Measurements from ENCODE around the gene SERPINB7.
"Not testable (repeated sequence)": the region's sequence is repeated elsewhere in the genome, so short reads cannot be mapped to it uniquely, and the experiment has no call there.

Gene SERPINB7, protein sequence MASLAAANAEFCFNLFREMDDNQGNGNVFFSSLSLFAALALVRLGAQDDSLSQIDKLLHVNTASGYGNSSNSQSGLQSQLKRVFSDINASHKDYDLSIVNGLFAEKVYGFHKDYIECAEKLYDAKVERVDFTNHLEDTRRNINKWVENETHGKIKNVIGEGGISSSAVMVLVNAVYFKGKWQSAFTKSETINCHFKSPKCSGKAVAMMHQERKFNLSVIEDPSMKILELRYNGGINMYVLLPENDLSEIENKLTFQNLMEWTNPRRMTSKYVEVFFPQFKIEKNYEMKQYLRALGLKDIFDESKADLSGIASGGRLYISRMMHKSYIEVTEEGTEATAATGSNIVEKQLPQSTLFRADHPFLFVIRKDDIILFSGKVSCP

DNA sequence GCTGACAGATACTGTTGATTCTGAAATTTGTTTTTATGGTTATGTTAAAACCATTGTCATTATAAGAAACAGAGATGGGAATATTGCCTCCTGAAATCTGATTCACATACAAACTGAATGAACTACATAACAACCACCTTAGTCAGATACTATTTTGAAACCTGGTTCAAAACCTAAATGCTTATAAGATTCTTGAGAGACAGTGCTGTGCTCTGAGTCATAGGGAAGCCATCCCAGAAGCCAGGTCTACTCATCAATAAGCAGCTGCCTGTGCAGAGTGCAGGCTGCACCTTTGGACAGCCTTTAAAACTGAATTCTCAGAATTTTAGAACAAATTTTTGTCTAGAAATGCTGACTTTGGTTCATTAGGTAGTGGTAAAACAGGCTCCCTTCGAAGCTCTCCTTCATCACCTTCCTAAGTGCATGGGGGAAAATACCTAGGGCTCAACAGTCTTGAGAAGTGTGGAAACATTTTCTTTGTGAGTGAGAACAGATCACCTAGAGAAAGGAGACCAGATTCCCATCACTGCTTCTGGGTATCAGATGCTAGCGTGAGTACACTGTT lies at the start of gene SERPINB7:
TSS of gene SERPINB7 (plus strand) at position 253 of the 565 bp plus-strand sequence. CDS start 6,955 bp downstream, outside the sequence.
- DNase-seq (ENCODE audit: low read depth), result no peak

DNA sequence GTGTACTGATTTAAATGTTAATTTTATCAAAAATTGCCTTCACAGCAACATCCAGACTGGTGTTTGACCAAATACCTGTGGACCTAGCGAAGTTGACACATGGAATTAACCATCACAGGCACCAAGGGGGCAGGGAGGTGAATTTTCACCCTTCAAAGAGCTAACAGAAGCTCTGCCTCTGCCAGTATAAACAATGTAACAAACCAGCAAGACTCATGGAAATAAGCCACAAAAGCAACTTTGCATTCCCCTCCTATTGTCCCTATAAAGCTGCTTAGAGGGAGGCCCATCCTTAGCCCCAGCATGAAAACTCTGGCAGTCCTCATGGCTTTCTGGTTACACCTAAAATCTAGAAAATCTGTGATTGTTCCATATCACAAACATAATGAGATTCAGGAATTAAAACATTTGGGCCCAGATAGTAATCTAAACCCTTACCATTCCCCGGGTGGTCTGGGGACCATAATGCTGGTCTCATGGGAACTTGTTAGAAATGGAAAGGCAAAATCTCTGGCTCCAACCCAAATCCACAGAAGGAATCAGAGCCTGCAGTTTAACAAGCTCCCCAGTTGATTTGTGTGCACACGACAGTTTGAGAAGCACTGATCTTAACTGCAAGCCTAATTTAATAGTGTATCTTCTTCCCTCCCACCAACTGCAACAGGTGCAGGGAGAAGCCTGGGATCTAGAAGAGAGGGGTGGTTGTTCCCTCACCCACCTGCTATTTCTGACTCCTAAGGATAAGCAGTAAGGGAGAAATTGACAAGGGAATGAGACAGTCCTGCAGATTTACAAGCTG lies 49.3 kb upstream of the SERPINB7 start:
- DNase-seq (ENCODE audit: low read depth), result no peak

GRCh38 chr18:63730773-63731172 lies 44.4 kb upstream of the SERPINB7 start:
- DNase-seq (ENCODE audit: low read depth), result no peak

GRCh38 chr18:63731215-63731614 lies 44.0 kb upstream of the SERPINB7 start:
- no peak for DNase-seq (ENCODE audit: low read depth)

- DNase-seq (ENCODE audit: low read depth), result no peak
Measured at GRCh38 chr18:63736876-63737275, 38.3 kb upstream of the SERPINB7 start.

- no peak for DNase-seq (ENCODE audit: low read depth)
Measured at GRCh38 chr18:63741769-63742168, 33.4 kb upstream of the SERPINB7 start.

- no peak for DNase-seq (ENCODE audit: low read depth)
Measured at GRCh38 chr18:63747006-63747405, 28.2 kb upstream of the SERPINB7 start.

DNA sequence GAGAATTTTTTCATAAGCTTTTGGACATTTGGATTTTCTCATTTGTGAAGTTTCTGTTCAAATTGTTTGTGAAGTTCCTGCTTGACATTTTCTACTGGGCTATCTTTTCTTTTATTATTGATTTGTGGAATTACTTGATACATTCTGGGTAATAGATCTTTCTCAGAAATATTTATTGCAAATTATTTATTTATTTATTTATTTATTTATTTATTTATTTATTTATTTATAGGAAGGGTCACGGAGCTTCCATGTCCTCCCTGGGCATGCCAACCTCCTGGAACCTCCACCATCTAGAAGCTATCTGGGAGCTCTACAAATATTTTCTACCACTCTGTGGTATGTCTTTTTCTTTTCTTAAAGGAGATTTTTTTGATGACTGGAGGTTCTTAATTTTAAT lies 25.7 kb upstream of the SERPINB7 start:
- DNase-seq (ENCODE audit: low read depth), result no peak

DNA sequence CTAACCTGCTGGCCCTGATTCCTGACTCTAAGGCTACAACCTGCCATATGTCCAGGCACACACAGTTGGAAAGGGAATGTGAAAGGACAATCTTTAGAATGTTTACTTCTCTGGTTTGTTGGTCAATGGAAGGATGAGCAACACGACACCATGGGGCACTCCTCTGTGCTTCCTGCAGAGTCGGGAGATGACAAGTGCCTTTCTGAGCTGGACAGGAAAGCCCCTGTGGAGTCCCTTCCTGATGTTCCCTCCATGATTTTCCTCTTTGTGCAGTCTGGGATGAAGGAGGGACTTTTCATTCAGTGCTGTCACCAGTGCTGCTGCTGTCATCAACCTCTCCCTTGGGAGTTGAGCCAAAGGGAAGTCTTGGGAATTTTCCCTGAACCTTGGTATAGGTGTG lies 22.6 kb upstream of the SERPINB7 start:
- no peak for DNase-seq (ENCODE audit: low read depth)

DNA sequence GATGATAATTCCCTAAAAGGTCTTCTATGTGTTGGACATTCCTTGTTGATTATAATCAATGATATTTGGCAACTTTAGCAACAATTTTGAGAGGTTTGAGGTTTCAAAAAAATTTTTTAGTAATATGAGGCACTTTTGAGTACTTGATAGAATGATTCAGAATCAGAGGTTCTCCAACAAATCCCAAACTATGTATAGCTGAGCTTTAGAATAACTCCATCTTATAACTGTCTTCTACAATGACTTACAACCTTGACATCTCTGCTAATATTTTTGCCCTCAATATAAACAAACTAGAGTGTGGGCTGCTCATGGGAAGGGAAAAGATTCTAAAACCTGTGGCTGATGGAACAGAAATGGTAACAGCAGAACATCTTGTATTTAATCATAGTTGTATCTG lies 21.5 kb upstream of the SERPINB7 start:
- no peak for DNase-seq (ENCODE audit: low read depth)

DNA sequence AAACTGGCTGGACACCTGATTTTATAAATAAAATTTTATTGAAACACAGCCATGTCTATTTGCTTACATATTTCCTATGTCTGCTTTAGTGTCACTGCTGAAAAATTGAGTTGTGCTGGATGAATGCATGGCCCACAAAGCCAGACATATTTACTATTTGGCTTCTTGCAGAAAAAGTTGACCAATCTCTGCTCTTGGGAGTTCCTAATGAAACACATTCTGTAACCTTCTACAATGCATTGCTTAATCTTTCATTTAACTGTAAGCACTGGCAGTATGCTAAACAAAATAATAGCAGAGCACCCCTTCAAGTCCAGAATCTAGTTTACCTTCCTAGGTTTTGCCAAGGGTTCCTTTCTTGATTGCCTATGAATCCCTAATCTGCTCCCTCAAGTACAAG lies 17.7 kb upstream of the SERPINB7 start:
- DNase-seq (ENCODE audit: low read depth), result no peak

GRCh38 chr18:63758615-63759240 lies 16.5 kb upstream of the SERPINB7 start:
- no peak for DNase-seq (ENCODE audit: low read depth)

DNA sequence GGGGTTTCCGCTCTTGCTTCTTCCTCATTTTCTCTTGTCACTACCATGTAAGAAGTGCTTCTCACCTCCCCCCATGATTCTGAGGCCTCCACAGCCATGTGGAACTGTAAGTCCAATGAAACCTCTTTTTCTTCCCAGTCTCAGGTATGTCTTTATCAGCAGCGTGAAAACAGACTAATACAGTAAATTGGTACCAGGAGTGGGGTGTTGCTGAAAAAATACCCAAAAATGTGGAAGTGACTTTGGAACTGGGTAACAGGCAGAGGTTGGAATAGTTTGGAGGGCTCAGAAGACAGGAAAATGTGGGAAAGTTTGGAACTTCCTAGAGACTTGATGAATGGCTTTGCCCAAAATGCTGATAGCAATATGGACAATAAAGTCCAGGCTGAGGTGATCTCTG lies 15.4 kb upstream of the SERPINB7 start:
- DNase-seq (ENCODE audit: low read depth), result not testable (repeated sequence)

- no peak for DNase-seq (ENCODE audit: low read depth)
Measured at GRCh38 chr18:63762518-63762917, 12.7 kb upstream of the SERPINB7 start.

DNA sequence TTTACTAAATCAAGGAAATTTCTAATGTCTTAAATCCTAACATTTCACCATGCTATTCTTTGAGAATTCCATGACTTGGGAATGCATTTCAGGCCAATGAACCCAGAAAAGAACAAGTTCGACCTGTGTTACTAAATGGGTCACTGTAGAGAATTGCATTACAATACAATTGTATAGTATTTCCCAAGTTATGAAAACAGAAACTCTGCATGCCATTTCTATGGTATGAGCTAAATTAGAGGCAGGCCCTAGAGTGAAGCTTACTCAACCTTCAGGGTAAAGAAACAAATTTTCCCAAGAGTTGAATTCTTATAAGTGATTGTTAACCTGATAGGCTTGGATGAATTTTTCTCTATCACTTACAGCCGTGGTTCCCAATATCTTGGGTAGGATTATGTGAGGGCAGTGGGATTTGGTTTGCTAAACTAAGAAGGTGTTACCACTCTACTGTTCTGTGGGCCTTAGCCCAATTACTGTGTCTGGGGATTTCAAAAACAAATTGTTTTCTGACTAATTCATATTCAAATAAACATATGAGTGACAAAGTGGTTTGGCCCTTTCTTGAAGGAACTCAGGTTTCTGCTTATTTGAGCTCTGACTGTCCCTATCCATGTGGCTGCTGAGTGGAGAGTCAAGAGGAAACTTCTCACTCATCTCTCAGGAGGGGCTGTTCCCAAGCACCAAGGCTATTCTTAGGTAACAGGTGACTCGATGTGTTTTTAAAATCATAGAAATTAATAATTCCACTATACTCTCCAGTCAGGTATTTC lies 11.2 kb upstream of the SERPINB7 start:
- no peak for DNase-seq (ENCODE audit: low read depth)

DNA sequence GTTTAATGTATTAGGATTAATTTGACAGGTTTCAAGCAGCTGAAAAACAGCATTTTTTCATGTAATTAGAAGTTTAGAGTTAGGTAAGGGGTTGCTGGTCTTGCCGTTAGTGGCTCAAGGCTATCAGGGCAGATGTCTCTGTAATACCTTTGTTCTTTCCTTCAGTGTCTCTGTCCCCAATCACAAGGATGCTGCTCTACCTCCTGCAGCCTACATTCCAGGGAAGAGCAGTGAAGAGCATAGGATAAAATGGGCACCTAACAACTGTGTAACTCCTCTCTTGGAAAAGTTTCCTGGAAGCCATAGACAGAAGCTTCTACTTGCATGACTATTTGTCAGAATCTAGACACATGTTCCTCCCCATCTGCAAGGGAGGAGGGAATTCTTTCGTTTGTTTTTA lies 9.4 kb upstream of the SERPINB7 start:
- no peak for DNase-seq (ENCODE audit: low read depth)

DNA sequence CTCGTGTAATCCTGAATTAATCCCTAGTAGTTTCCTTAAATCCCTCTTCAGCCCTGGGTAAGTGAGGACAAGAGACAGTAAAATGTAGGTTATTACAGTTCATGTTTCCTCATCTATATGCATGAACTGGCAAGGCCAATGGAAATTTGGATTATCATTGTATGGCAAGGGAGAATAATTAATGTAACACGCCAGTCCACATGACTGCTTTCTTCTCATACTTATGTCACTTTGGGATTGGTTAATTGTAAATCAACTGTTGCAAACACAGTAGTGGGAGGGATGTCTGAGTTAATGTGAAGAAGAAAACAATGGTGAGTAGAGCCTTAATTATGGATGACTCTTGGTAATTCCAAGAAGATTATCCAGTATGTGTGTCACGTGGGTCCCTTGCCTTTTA lies 1.7 kb upstream of the SERPINB7 start:
- DNase-seq (ENCODE audit: low read depth), result no peak

- DNase-seq (ENCODE audit: low read depth), result no peak
Measured at GRCh38 chr18:63774511-63774910, 707 bp upstream of the SERPINB7 start.

DNA sequence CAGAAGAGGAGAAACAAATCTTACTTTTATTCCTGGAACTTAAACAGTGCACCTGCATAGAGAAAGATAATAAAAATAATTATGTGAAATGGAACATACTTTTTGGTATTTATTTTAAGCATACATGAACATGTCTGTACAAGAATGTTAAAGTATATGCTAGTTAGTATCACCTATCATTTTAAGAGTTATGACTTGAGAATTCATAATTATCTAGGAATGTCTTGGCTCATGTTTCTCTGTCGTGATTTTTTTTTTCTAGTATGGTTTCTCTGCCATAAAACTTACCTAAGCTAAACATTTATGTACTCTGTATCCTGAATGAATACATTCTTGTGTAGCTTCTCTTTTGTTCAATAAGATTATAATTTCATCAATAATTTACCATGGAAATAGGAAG lies 4.2 kb downstream of the SERPINB7 start:
- no peak for DNase-seq (ENCODE audit: low read depth)

GRCh38 chr18:63783394-63783793 lies 8.2 kb downstream of the SERPINB7 start:
- no peak for DNase-seq (ENCODE audit: low read depth)

- DNase-seq (ENCODE audit: low read depth), result no peak
Measured at GRCh38 chr18:63784787-63785452, 9.7 kb downstream of the SERPINB7 start.

Data from stimulated activated CD8-positive, alpha-beta memory T cell treated with anti-CD3 and anti-CD28 coated beads, Interleukin-15, amount 100 ng/mL, for 24 hours (primary cell).